PFSK-1 (cell line): ENCODE results near the gene ATXN1.

Source experiments
- FOXP2 ChIP-seq: optimal IDR thresholded peaks from 2 replicates; pipeline ENCODE3; 2011; ENCODE audit warnings: borderline replicate concordance, control low read depth, inconsistent platforms; ENCODE audit not compliant: insufficient read depth; ENCODE audit errors: extremely low read length, extremely low read depth
- POLR2AphosphoS5 ChIP-seq: IDR thresholded peaks from 2 replicates; pipeline ENCODE4 v1.6.1; 2012; ENCODE audit warnings: low read depth, mild to moderate bottlenecking, control low read depth, low read length, moderate library complexity
- SIN3A ChIP-seq: IDR thresholded peaks from 2 replicates; pipeline ENCODE4 v1.6.1; 2012; ENCODE audit warnings: mild to moderate bottlenecking, low read length, moderate library complexity, borderline replicate concordance; ENCODE audit not compliant: insufficient read depth
- TAF1 ChIP-seq: IDR thresholded peaks from 2 replicates; pipeline ENCODE4 v1.6.1; 2012; ENCODE audit warnings: low read length, control low read depth, borderline replicate concordance; ENCODE audit not compliant: insufficient read depth
- TF ChIP-seq, protein P1 (sequence below), 2 experiments: IDR thresholded peaks; 2 replicates each; pipeline versions ENCODE4 v1.6.1 to v1.8.0; 2011 to 2012; ENCODE audit warnings: low read depth in 2 of 2, low read length in 2 of 2, control low read depth in 1 of 2, inconsistent platforms in 1 of 2, mild to moderate bottlenecking in 1 of 2, moderate library complexity in 1 of 2; ENCODE audit not compliant: insufficient read depth in 1 of 2

ATXN1 gene

DNA sequence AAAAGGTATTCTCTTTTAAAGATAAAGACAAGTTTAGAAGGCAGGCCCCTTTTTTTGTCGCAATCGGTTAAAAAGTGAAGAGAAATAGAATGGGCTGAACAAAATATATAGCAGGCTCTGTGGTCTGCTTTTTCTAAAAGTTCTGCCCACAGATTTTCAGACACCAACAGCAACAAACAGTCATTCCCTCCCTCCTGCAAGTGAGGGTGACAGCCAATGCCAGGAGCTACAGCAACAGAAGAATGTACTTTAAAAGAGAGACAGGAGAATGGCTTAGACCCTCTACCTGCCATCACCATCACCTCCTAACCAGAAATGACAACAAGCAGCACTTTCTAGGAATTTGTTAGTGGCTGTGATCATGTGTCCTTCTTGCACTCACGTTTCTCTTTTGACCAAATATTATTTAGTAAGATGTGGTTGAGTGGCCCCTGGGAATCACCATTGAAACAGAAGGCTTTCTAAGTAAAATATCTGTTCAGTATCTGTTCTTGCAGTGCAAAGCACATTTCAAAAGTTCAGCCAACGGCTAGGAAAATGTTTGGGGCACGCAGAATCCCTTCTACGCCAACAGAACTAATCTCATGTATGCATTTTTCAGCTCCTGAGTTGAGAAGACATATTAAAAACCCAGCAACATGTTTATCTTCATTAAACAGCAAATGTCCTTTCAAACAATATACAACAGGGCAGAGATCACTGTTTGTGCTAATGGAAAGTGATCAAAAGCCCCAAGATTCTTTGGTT, 248.5 kb downstream of the ATXN1 start:
- TF ChIP-seq, protein P1, sequence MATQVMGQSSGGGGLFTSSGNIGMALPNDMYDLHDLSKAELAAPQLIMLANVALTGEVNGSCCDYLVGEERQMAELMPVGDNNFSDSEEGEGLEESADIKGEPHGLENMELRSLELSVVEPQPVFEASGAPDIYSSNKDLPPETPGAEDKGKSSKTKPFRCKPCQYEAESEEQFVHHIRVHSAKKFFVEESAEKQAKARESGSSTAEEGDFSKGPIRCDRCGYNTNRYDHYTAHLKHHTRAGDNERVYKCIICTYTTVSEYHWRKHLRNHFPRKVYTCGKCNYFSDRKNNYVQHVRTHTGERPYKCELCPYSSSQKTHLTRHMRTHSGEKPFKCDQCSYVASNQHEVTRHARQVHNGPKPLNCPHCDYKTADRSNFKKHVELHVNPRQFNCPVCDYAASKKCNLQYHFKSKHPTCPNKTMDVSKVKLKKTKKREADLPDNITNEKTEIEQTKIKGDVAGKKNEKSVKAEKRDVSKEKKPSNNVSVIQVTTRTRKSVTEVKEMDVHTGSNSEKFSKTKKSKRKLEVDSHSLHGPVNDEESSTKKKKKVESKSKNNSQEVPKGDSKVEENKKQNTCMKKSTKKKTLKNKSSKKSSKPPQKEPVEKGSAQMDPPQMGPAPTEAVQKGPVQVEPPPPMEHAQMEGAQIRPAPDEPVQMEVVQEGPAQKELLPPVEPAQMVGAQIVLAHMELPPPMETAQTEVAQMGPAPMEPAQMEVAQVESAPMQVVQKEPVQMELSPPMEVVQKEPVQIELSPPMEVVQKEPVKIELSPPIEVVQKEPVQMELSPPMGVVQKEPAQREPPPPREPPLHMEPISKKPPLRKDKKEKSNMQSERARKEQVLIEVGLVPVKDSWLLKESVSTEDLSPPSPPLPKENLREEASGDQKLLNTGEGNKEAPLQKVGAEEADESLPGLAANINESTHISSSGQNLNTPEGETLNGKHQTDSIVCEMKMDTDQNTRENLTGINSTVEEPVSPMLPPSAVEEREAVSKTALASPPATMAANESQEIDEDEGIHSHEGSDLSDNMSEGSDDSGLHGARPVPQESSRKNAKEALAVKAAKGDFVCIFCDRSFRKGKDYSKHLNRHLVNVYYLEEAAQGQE (IDR thresholded peaks at IDR 0.05; ENCODE audit: insufficient read depth in 1 of 2, low read depth in 2 of 2, low read length in 2 of 2): no peak
- TF ChIP-seq TAF1: no peak
- no peak for TF ChIP-seq FOXP2
- no peak for TF ChIP-seq SIN3A
- TF ChIP-seq POLR2AphosphoS5: no peak

DNA sequence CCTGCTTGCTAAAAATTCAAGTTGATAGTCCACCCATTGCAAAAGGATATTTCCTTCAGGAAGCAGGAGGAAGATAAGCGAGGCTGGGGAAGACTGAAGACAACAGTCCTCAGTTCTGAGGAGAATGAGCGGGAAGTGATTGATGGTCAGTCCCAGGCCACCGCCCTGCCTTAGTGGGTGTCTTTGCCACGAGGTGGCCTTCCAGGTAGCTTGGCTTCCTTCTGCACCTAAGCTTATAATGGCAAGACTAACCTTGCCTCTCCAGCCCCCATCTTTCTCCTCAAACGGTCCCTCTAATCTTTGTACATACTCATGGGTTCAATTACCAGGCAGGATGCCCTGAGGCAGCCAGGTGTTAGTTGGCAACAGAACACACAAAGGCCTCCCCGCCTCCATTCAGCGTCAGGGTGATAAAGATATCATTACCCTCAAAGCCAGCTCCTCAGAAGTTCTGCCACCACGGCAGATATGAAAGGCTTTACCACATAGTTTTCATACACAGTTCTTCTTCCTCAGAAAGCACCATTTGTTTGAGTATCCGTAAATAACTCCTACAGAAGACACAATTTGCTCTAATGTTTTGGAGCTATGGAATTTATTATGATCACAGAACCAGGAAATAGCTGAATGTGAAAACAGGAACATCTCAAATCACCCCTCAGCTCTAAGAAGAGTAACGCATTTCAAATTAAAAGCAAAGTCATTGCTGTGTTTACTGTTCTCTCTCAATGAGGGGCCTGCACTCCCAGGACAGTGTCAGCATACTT, 249.4 kb downstream of the ATXN1 start:
- TF ChIP-seq FOXP2 (no peak), POLR2AphosphoS5 (no peak), SIN3A (no peak), TAF1 (no peak)
- TF ChIP-seq, protein P1 (IDR thresholded peaks at IDR 0.05; ENCODE audit: insufficient read depth in 1 of 2, low read depth in 2 of 2, low read length in 2 of 2): no peak

DNA sequence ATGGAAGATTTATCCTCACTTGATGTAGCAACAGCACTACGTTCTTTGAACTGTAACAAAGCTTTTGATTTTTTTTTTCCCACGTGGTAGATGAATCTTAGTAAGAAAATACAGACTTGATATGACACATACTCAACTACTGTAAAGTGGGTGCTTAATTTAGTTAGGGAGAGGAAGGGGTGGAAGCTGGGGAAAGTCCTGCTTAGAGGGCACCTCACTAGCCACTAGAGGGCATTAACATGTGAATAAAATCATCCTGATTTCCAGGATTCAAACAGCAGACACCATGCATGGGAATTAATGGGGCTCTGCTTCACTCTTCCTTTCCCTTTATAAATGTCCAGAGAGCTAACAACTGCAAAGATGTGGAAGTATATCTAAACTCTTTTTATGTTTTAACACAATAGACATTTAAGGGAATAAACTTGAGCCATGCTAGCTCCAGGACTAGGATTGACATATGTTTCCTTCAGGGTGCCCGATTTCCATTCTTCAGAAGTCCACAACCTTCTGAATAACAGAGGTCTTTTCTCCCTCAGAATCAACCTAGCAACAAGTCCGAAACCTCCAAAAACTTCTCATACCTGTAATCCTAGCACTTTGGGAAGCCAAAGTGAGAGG, 250.1 kb downstream of the ATXN1 start:
- no peak for TF ChIP-seq POLR2AphosphoS5

DNA sequence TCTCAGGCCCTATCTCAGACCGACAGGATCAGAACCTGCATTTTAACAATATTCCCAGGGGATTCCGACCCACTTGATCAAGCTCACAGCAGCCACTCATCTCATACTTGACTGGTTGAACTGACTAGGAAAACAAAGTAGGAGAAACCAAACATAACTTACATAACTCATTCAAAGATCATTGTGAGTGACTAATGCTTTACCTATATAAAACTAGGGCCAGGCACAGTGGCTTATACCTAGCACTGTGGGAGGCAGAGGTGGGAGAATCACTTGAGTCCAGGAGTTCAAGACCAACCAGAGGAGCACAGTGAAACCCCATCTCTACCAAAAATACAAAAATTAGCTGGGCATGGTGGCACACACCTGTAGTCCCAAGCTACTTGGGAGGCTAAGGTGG, 251.0 kb downstream of the ATXN1 start:
- TF ChIP-seq SIN3A (no peak), POLR2AphosphoS5 (no peak), TAF1 (no peak), FOXP2 (no peak)
- TF ChIP-seq, protein P1 (IDR thresholded peaks at IDR 0.05; ENCODE audit: insufficient read depth in 1 of 2, low read depth in 2 of 2, low read length in 2 of 2): no peak

DNA sequence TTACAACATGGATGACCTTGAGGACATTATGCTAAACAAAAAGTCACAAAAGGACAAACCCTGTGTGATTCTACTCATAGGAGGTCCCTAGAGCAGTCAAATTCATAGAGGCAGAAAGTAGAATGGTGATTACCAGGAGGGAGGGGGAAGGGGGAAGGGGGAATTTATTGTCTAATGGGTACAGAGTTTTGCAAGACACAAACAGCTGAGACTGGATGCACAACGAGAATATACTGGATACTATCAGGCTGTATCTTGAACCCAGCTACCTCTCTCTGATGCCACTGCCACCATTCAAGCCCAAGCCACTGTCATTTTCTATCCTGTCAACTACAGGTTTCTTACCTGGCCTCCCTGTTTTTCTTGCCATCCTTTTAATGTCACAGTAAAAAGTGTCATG, 252.3 kb downstream of the ATXN1 start:
- TF ChIP-seq SIN3A (no peak), FOXP2 (no peak), TAF1 (no peak), POLR2AphosphoS5 (0 out of 2 replicates have a peak, but pooled peaks have one; percentile 19)
- TF ChIP-seq, protein P1 (IDR thresholded peaks at IDR 0.05; ENCODE audit: insufficient read depth in 1 of 2, low read depth in 2 of 2, low read length in 2 of 2): no peak
